A549 (cell line): ENCODE data around the gene VNN1. TPM values are rescaled to one million over a fixed set of nuclear protein-coding genes. Genes with fewer than 3 reads are reported as not detected.
A peak's percentile ranks its signal among the peaks of the same experiment; 100 is the strongest.

ENCODE experiments used
- ATAC-seq, 2 experiments: fragments of 200-7000 bp in 1 of 2; fragments of >200 bp in 1 of 2; cut with Nextera tagmentation in 1 of 2; cut with Tn5 transposase in 1 of 2; 3 replicates each; pipeline versions ENCODE4 v1.8.0 to v1.9.1; 2018 to 2020; ENCODE audit warnings: mild to moderate bottlenecking in 1 of 2, moderate library complexity in 1 of 2
- CTCF ChIA-PET: fragments of 300-600 bp; sonication (Branson Sonifier 250); formaldehyde crosslinking; extraction: SDS; loops from one replicate; lab custom pipeline; 2021; ENCODE audit warnings: antibody characterized with exemption, inconsistent platforms; lab: Yijun Ruan, JAX
- POLR2A ChIA-PET: fragments of 350-600 bp; formaldehyde crosslinking; extraction: SDS; loops from one replicate; lab custom pipeline; 2021; ENCODE audit warnings: antibody characterized with exemption, inconsistent platforms; lab: Yijun Ruan, JAX
- DNase-seq, 2 experiments: peaks; one replicate each; pipeline versions ENCODE4 v3.0.0 to v3.0.0-alpha.2; 2011 to 2016; ENCODE audit warnings: low read depth in 1 of 2, low spot score in 1 of 2
- FAIRE-seq: peaks from 2 replicates; lab custom pipeline; 2011; peaks lifted over from hg19 to GRCh38; lab: Jason Lieb, UNC
- H3K27ac ChIP-seq, 2 experiments: fragments of >200 bp; sonication (Bioruptor Twin); formaldehyde crosslinking; 3 replicates each; pipeline ENCODE4 v1.5.1; 2016 to 2017
- H3K4me1 ChIP-seq: fragments of >200 bp; sonication (Bioruptor Twin); formaldehyde crosslinking; 3 replicates; pipeline ENCODE4 v1.6.1; 2016
- H3K4me2 ChIP-seq: fragments of >200 bp; sonication (Bioruptor Twin); formaldehyde crosslinking; 3 replicates; pipeline ENCODE4 v1.6.1; 2016
- H3K4me3 ChIP-seq: fragments of >200 bp; sonication (Bioruptor Twin); formaldehyde crosslinking; 3 replicates; pipeline ENCODE4 v1.5.1; 2016
- H3K9me3 ChIP-seq: fragments of >200 bp; sonication (Bioruptor Twin); formaldehyde crosslinking; 3 replicates; pipeline ENCODE4 v1.6.1; 2016
- BCL3 ChIP-seq: fragments of >200 bp; sonication (Bioruptor Twin); formaldehyde crosslinking; IDR thresholded peaks from 3 replicates; pipeline ENCODE4 v1.6.1; 2016
- CTCF ChIP-seq: fragments of >200 bp; sonication (Bioruptor Twin); formaldehyde crosslinking; IDR thresholded peaks from 3 replicates; pipeline ENCODE4 v1.5.1; 2016
- FOSB ChIP-seq: fragments of 250-450 bp; sonication (Bioruptor Pico); IDR thresholded peaks from 2 replicates; pipeline ENCODE4 v1.5.0; 2020; ENCODE audit warnings: mild to moderate bottlenecking, moderate library complexity
- FOXS1 ChIP-seq: fragments of 250-450 bp; sonication (Bioruptor Pico); IDR thresholded peaks from 2 replicates; pipeline ENCODE4 v1.5.0; 2020; ENCODE audit warnings: mild to moderate bottlenecking, moderate library complexity
- HES2 ChIP-seq: fragments of >200 bp; sonication (Bioruptor Twin); formaldehyde crosslinking; IDR thresholded peaks from 2 replicates; pipeline ENCODE4 v1.6.1; 2016
- HOXA7 ChIP-seq: fragments of 250-450 bp; sonication (Bioruptor Pico); IDR thresholded peaks from 2 replicates; pipeline ENCODE4 v1.5.0; 2020; ENCODE audit warnings: mild to moderate bottlenecking, moderate library complexity
- HOXB5 ChIP-seq: fragments of 250-450 bp; sonication (Bioruptor Pico); IDR thresholded peaks from 2 replicates; pipeline ENCODE4 v1.5.0; 2020; ENCODE audit warnings: mild to moderate bottlenecking, moderate library complexity
- MAX ChIP-seq: IDR thresholded peaks from 2 replicates; pipeline ENCODE4 v1.6.1; 2012
- POLR2A ChIP-seq: IDR thresholded peaks from 2 replicates; pipeline ENCODE4 v1.6.1; 2012; ENCODE audit warnings: mild to moderate bottlenecking, low read length
- RAD21 ChIP-seq, 2 experiments: fragments of >200 bp in 1 of 2; sonication (Bioruptor Twin) in 1 of 2; formaldehyde crosslinking in 1 of 2; IDR thresholded peaks in 1 of 2; conservative IDR thresholded peaks in 1 of 2; 2 replicates in 1 of 2; 3 replicates in 1 of 2; pipeline ENCODE4 v1.6.1; 2012 to 2018; ENCODE audit warnings: inconsistent platforms in 1 of 2
- RCOR1 ChIP-seq: fragments of 150-350 bp; IDR thresholded peaks from 2 replicates; pipeline ENCODE4 v1.6.1; 2014; ENCODE audit warnings: antibody characterized with exemption, low read length, low read depth
- REST ChIP-seq: fragments of 200-600 bp; sonication (generic); IDR thresholded peaks from 2 replicates; pipeline ENCODE4 v1.6.1; 2016; ENCODE audit warnings: antibody characterized with exemption, mild to moderate bottlenecking, moderate library complexity
- SMC3 ChIP-seq: fragments of >200 bp; sonication (Bioruptor Twin); formaldehyde crosslinking; IDR thresholded peaks from 3 replicates; pipeline ENCODE4 v1.6.1; 2018; ENCODE audit warnings: inconsistent platforms
- SREBF2 ChIP-seq: fragments of 450-650 bp; IDR thresholded peaks from 2 replicates; pipeline ENCODE4 v1.6.1; 2014; ENCODE audit warnings: mild to moderate bottlenecking, moderate library complexity
- TP53 ChIP-seq: fragments of 250-450 bp; sonication (Bioruptor Pico); IDR thresholded peaks from 2 replicates; pipeline ENCODE4 v1.5.0; 2021; ENCODE audit warnings: mild to moderate bottlenecking, moderate library complexity
- USF2 ChIP-seq: fragments of 450-650 bp; IDR thresholded peaks from 2 replicates; pipeline ENCODE4 v1.6.1; 2014; ENCODE audit warnings: antibody characterized with exemption
- WGBS: methylation state at CpG from one replicate; pipeline ENCODE4 v1.1.6; 2017; ENCODE audit errors: missing lambda C conversion rate; 5-methylcytosine and 5-hydroxymethylcytosine counted together
- polyA plus RNA-seq, 4 experiments: library from polyadenylated mRNA; depleted of rRNA in 3 of 4; stranded (reverse); fragments of >200 nt; fragmentation: RNase III in 1 of 4; extraction: RNeasy Plus Mini Kit Qiagen cat#74134 plus additional on column Dnase treatment in 1 of 4; gene quantifications; 2 replicates in 3 of 4; 3 replicates in 1 of 4; pipeline ENCODE4 v1.2.3, GENCODE V29; 2011 to 2017

VNN1 gene
- polyA plus RNA-seq, 2 of the 4 experiments (the other 2 are of a cell fraction) = 0.03 to 0.09 TPM

GRCh38 chr6:132715881-132716637, 2.2 kb upstream of the VNN1 start:
- Histone ChIP-seq H3K9me3 (no peaks in the 10 kb centered on the region), H3K27ac (no peak overlapping the region), H3K4me2 (no peak overlapping the region), H3K4me3 (no peak overlapping the region), H3K4me1 (peaks cover 20% of the 10 kb centered on the region; the same call in 2 of the 3 replicates)
- DNase-seq = no peak
- ChIA-PET POLR2A (no interaction called here), CTCF (interaction anchor here (0.7 to 2.2 kb wide), 6 partner anchors 15 to 185 kb away, joined by 3 to 17 read pairs (median 4); partner anchors contain the start of gene SLC18B1)
- TF ChIP-seq HOXB5 (CRISPR knock-in tag) (no peak), USF2 (no peak)
- 74% methylated on average over 9 of the region's 9 CpGs for WGBS
- no peak for ATAC-seq
- FAIRE-seq = no peak

GRCh38 chr6:132715204-132715603, 1.3 kb upstream of the VNN1 start:
- Histone ChIP-seq H3K4me2 (no peak overlapping the region), H3K9me3 (no peaks in the 10 kb centered on the region), H3K4me3 (no peak overlapping the region), H3K27ac (no peak overlapping the region), H3K4me1 (peaks cover 20% of the 10 kb centered on the region; the same call in 2 of the 3 replicates)
- TF ChIP-seq POLR2A = no peak
- TF ChIP-seq RCOR1 = no peak
- TF ChIP-seq FOSB (CRISPR knock-in tag) = no peak
- no peak for TF ChIP-seq SREBF2
- no peak for TF ChIP-seq BCL3
- no peak for TF ChIP-seq HOXA7 (CRISPR knock-in tag)
- no peak for TF ChIP-seq FOXS1 (CRISPR knock-in tag)
- TF ChIP-seq CTCF = peak; percentile 43
- TF ChIP-seq REST = no peak
- no peak for TF ChIP-seq TP53 (CRISPR knock-in tag)
- TF ChIP-seq HES2 = no peak
- peak; percentile 61 for TF ChIP-seq SMC3
- peak; percentile 66 to 73 for TF ChIP-seq RAD21 (conservative IDR thresholded peaks at IDR 0.05 in 1 of 2, IDR thresholded peaks at IDR 0.05 in 1 of 2)
- no peak for TF ChIP-seq MAX
- FAIRE-seq (no peak), DNase-seq (peak; percentile 57 to 77), ATAC-seq (peak; percentile 99)
- ChIA-PET POLR2A (interaction anchor here (0.6 kb wide), 1 partner anchor 45 kb away, joined by 6 read pairs; no protein-coding TSS in a partner anchor), CTCF (interaction anchor here (0.7 to 2.2 kb wide), 11 partner anchors 9 to 184 kb away, joined by 3 to 17 read pairs (median 4); partner anchors contain the start of gene SLC18B1)
- 40% methylated on average over 4 of the region's 5 CpGs for WGBS
